HEK293 (cell line): ENCODE results near the gene R3HDML.

ENCODE experiments used
- CTCF ChIA-PET: fragments of 350-600 bp; formaldehyde crosslinking; extraction: SDS; loops from one replicate; lab custom pipeline; 2021; ENCODE audit warnings: antibody characterized with exemption; lab: Yijun Ruan, JAX
- POLR2A ChIA-PET: fragments of 300-600 bp; formaldehyde crosslinking; extraction: SDS; loops from one replicate; lab custom pipeline; 2020; ENCODE audit warnings: antibody characterized with exemption, inconsistent platforms; lab: Yijun Ruan, JAX
- H3K27ac ChIP-seq: fragments of 200-500 bp; sonication (Bioruptor generic); 2 replicates; pipeline ENCODE4 v1.5.1; 2014; ENCODE audit warnings: low read depth, low read length, control low read depth, inconsistent platforms; ENCODE audit errors: extremely low read depth
- H3K36me3 ChIP-seq, 2 experiments: fragments of 200-500 bp in 1 of 2; sonication (Bioruptor generic) in 1 of 2; 1 replicate in 1 of 2; 2 replicates in 1 of 2; pipeline ENCODE4 v1.5.1; 2014 to 2017; ENCODE audit warnings: inconsistent platforms in 2 of 2, low read length in 2 of 2; ENCODE audit not compliant: control insufficient read depth in 2 of 2, insufficient read depth in 1 of 2
- H3K4me1 ChIP-seq: fragments of 200-500 bp; sonication (Bioruptor generic); 2 replicates; pipeline ENCODE4 v1.5.1; 2014; ENCODE audit warnings: mild to moderate bottlenecking, low read length, inconsistent platforms; ENCODE audit not compliant: control insufficient read depth, insufficient read depth
- H3K4me3 ChIP-seq: 2 replicates; pipeline ENCODE4 v1.5.1; 2011; ENCODE audit warnings: low read depth, mild to moderate bottlenecking, control low read depth, low read length, moderate library complexity
- H3K9me3 ChIP-seq: fragments of 200-500 bp; sonication (Bioruptor generic); 2 replicates; pipeline ENCODE4 v1.5.1; 2014; ENCODE audit warnings: low read depth, low read length, inconsistent platforms; ENCODE audit not compliant: control insufficient read depth, insufficient read depth
- EGR2 ChIP-seq: fragments of 450-650 bp; formaldehyde crosslinking; IDR thresholded peaks from 2 replicates; pipeline ENCODE4 v1.5.1; 2016; ENCODE audit warnings: low read depth, missing biosample characterization, missing genetic modification characterization
- IKZF3 ChIP-seq: fragments of 450-650 bp; IDR thresholded peaks from 2 replicates; pipeline ENCODE4 v1.5.0; 2018; ENCODE audit warnings: missing biosample characterization, mild to moderate bottlenecking, missing genetic modification characterization, moderate library complexity
- KLF10 ChIP-seq: fragments of 450-650 bp; IDR thresholded peaks from 2 replicates; pipeline ENCODE4 v1.5.1; 2018; ENCODE audit warnings: missing biosample characterization, mild to moderate bottlenecking, missing genetic modification characterization
- OSR2 ChIP-seq: fragments of 450-650 bp; formaldehyde crosslinking; IDR thresholded peaks from 2 replicates; pipeline ENCODE4 v1.5.1; 2016; ENCODE audit warnings: missing biosample characterization, missing genetic modification characterization
- REPIN1 ChIP-seq: fragments of 450-650 bp; formaldehyde crosslinking; IDR thresholded peaks from 2 replicates; pipeline ENCODE4 v1.5.1; 2017; ENCODE audit warnings: missing biosample characterization, missing genetic modification characterization, low read depth
- SETDB1 ChIP-seq: IDR thresholded peaks from one replicate; pipeline ENCODE4 v1.6.1; 2017; ENCODE audit warnings: mild to moderate bottlenecking, low read length, moderate library complexity, mixed read lengths; ENCODE audit not compliant: insufficient read length
- ZBTB20 ChIP-seq: fragments of 450-650 bp; formaldehyde crosslinking; IDR thresholded peaks from 2 replicates; pipeline ENCODE4 v1.5.1; 2016; ENCODE audit warnings: missing biosample characterization, missing genetic modification characterization
- ZBTB26 ChIP-seq: fragments of 450-650 bp; formaldehyde crosslinking; optimal IDR thresholded peaks from 2 replicates; pipeline ENCODE3; 2016; ENCODE audit warnings: missing biosample characterization, mild to moderate bottlenecking, missing genetic modification characterization
- ZNF132 ChIP-seq: fragments of 450-650 bp; formaldehyde crosslinking; IDR thresholded peaks from 2 replicates; pipeline ENCODE4 v1.5.1; 2017; ENCODE audit warnings: missing biosample characterization, missing genetic modification characterization, borderline replicate concordance
- ZNF138 ChIP-seq: fragments of 450-650 bp; formaldehyde crosslinking; IDR thresholded peaks from 2 replicates; pipeline ENCODE4 v1.5.1; 2016; ENCODE audit warnings: missing biosample characterization, missing genetic modification characterization, borderline replicate concordance
- ZNF404 ChIP-seq: fragments of 450-650 bp; formaldehyde crosslinking; IDR thresholded peaks from 2 replicates; pipeline ENCODE4 v1.5.1; 2017; ENCODE audit warnings: missing biosample characterization, missing genetic modification characterization
- ZNF473 ChIP-seq: fragments of 450-650 bp; formaldehyde crosslinking; IDR thresholded peaks from 2 replicates; pipeline ENCODE4 v1.5.1; 2017; ENCODE audit warnings: missing biosample characterization, missing genetic modification characterization
- ZNF654 ChIP-seq: fragments of 450-650 bp; formaldehyde crosslinking; IDR thresholded peaks from 2 replicates; pipeline ENCODE4 v1.5.1; 2016; ENCODE audit warnings: low read depth, missing biosample characterization, missing genetic modification characterization
- ZNF830 ChIP-seq: fragments of 450-650 bp; IDR thresholded peaks from 2 replicates; pipeline ENCODE4 v1.5.0; 2018; ENCODE audit warnings: missing biosample characterization, missing genetic modification characterization, low read depth, mild to moderate bottlenecking, moderate library complexity
- ZXDB ChIP-seq: fragments of 450-650 bp; formaldehyde crosslinking; IDR thresholded peaks from 2 replicates; pipeline ENCODE4 v1.5.1; 2016; ENCODE audit warnings: missing biosample characterization, missing genetic modification characterization
- TF ChIP-seq, protein P1 (sequence below): fragments of 450-650 bp; formaldehyde crosslinking; IDR thresholded peaks from 2 replicates; pipeline ENCODE4 v1.5.1; 2016; ENCODE audit warnings: missing biosample characterization, missing genetic modification characterization
- TF ChIP-seq, protein P2 (sequence below): fragments of 450-650 bp; formaldehyde crosslinking; IDR thresholded peaks from 2 replicates; pipeline ENCODE4 v1.5.1; 2016; ENCODE audit warnings: missing biosample characterization, missing genetic modification characterization

Gene R3HDML

DNA sequence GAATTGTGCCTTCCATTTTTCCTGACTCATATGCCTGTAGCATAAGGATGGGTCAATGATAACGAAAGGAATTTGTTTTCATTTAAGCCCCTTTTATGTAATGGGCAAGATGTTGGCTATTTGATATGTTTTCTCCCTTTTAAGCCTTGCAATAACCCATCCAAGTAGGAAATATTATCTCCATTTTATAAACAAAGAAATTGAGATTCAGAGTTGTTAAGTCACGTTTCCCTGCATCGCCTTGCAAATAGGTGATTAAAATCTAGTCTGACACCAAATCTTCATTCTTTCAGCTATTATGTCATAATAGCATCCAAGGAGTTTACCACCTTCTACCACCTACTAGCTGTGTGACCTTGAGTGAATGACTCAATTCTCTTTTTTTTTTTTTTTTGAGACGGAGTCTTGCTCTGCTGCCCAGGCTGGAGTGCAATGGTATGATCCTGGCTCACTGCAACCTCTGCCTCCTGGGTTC is 25.7 kb downstream of the R3HDML start (continued):
- TF ChIP-seq, protein P1, sequence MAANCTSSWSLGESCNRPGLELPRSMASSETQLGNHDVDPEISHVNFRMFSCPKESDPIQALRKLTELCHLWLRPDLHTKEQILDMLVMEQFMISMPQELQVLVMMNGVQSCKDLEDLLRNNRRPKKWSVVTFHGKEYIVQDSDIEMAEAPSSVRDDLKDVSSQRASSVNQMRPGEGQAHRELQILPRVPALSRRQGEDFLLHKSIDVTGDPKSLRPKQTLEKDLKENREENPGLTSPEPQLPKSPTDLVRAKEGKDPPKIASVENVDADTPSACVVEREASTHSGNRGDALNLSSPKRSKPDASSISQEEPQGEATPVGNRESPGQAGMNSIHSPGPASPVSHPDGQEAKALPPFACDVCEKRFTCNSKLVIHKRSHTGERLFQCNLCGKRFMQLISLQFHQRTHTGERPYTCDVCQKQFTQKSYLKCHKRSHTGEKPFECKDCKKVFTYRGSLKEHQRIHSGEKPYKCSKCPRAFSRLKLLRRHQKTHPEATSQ (tag by site-specific recombination): no peak
- TF ChIP-seq ZNF830 (no peak), ZNF654 (tag by site-specific recombination) (peak; percentile 2; the same call in 1 of the 2 replicates), OSR2 (tag by site-specific recombination) (peak; percentile 73)

DNA sequence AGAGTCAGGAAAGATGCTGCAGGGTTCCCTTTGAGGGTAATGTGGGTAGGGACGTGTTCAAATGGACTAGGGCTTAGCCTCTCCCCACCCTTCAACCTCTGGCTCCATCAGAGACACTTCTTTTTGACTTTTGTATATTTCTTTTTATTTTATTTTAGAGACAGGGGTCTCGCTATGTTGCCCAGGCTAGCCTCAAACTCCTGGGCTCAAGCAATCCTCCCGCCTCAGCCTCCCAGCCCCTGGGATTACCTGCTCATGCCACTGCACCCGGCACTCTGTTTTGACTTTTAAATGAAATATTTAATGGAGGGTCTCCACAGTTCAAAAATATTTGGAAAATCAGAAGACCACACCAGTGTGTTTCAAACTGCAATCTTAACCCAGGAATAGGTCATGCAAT is 27.2 kb downstream of the R3HDML start:
- H3K9me3 ChIP-seq: no peaks in the 10 kb centered on the region
- no peak overlapping the region for H3K27ac ChIP-seq
- ChIA-PET CTCF (no interaction called here), POLR2A (interaction anchor here (0.5 kb wide), 1 partner anchor 159 kb away, joined by 3 read pairs; no protein-coding TSS in a partner anchor)
- no peak for TF ChIP-seq ZNF404 (tag by site-specific recombination)
- TF ChIP-seq SETDB1: no peak
- TF ChIP-seq EGR2: no peak
- no peak for TF ChIP-seq ZNF473 (tag by site-specific recombination)
- TF ChIP-seq, protein P2, sequence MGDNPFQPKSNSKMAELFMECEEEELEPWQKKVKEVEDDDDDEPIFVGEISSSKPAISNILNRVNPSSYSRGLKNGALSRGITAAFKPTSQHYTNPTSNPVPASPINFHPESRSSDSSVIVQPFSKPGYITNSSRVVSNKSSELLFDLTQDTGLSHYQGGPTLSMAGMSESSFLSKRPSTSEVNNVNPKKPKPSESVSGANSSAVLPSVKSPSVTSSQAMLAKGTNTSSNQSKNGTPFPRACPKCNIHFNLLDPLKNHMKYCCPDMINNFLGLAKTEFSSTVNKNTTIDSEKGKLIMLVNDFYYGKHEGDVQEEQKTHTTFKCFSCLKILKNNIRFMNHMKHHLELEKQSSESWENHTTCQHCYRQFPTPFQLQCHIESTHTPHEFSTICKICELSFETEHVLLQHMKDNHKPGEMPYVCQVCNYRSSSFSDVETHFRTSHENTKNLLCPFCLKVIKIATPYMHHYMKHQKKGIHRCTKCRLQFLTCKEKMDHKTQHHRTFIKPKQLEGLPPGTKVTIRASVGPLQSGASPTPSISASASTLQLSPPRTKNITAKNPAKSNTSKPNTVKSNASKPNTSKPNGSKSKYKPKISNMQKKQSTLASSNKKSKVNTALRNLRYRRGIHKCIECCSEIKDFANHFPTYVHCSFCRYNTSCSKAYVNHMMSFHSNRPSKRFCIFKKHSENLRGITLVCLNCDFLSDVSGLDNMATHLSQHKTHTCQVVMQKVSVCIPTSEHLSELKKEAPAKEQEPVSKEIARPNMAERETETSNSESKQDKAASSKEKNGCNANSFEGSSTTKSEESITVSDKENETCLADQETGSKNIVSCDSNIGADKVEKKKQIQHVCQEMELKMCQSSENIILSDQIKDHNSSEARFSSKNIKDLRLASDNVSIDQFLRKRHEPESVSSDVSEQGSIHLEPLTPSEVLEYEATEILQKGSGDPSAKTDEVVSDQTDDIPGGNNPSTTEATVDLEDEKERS: no peak
- H3K36me3 ChIP-seq: no peaks in the 10 kb centered on the region
- H3K4me1 ChIP-seq: no peaks in the 10 kb centered on the region
- H3K4me3 ChIP-seq: no peak overlapping the region

DNA sequence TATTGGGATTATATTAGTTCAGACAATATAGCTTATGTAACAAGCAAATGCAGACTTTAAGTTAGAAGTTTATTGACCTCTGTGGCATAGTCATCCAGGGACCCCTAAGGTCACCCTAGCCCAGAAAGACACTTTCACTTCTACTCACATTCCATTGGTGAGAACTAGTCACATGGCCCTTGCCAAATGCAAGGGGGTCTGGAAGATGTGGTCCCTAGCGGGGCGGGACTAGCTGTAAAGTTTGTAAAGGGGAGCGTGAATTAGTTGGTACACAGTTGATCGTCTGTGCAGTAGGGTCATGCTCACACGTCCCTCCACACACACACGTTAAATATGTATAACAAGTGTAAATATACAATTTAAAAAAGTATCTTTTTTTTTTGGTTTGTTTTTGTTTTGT is 27.9 kb downstream of the R3HDML start:
- ChIA-PET CTCF (no interaction called here), POLR2A (no interaction called here)
- no peaks in the 10 kb centered on the region for H3K4me1 ChIP-seq
- TF ChIP-seq ZXDB (tag by site-specific recombination): no peak
- no peak for TF ChIP-seq KLF10 (tag by site-specific recombination)
- TF ChIP-seq REPIN1 (tag by site-specific recombination): no peak
- no peak for TF ChIP-seq ZNF138
- no peak for TF ChIP-seq ZBTB20 (tag by site-specific recombination)
- no peak for TF ChIP-seq ZNF132 (tag by site-specific recombination)
- no peak for TF ChIP-seq IKZF3 (tag by site-specific recombination)
- no peak for TF ChIP-seq ZBTB26 (tag by site-specific recombination)
- H3K27ac ChIP-seq: no peak overlapping the region
- no peaks in the 10 kb centered on the region for H3K9me3 ChIP-seq
- no peak overlapping the region for H3K4me3 ChIP-seq
- no peaks in the 10 kb centered on the region for H3K36me3 ChIP-seq
